ENCODE data around the gene AXL. TPM values are rescaled to one million over a fixed set of nuclear protein-coding genes. Genes with fewer than 3 reads are reported as not detected.

The AXL gene
- total and polyA plus RNA-seq, 2 of the 13 experiments (the other 11 are each of a cell fraction or from before 2014, with no cell fraction given): 0.71 to 5.9 TPM

GRCh38 chr19:41309180-41310032 lies 90.4 kb downstream of the AXL start:
- ChIA-PET POLR2A (interaction anchor here (1.2 to 5.3 kb wide), 6 partner anchors 11 to 105 kb away, joined by 4 to 55 read pairs (median 8); partner anchors contain the start of genes HNRNPUL1 and TGFB1), CTCF (ENCODE audit: low intra/inter-chr PET ratio, low total read pairs) (interaction anchor here (0.7 to 1.5 kb wide), 4 partner anchors 43 to 183 kb away, joined by 3 to 6 read pairs (median 4); no protein-coding TSS in a partner anchor)
- peak overlapping the region; percentile 91 for H3K27ac ChIP-seq (ENCODE audit: extremely low read length, insufficient read depth, low read length)
- peaks cover 28% of the 10 kb centered on the region for H3K4me1 ChIP-seq (ENCODE audit: insufficient read depth, low read length)
- ATAC-seq: peak; percentile 21
- no peaks in the 10 kb centered on the region for H3K27me3 ChIP-seq (ENCODE audit: control insufficient read depth in 1 of 2, insufficient read depth in 2 of 2, low read length in 2 of 2)
- H3K9ac ChIP-seq (ENCODE audit: insufficient read depth, low read depth, low read length): peak overlapping the region; percentile 90
- peak overlapping the region; percentile 84 for H3K4me2 ChIP-seq (ENCODE audit: low read depth, low read length)
- BruUV-seq (replicated peaks): TSS peak; percentile 77
- no peak for DNase-seq (ENCODE audit: low spot score)
- peaks cover 25% of the 10 kb centered on the region for H3K79me2 ChIP-seq (ENCODE audit: insufficient read depth, low read length)
- H4K20me1 ChIP-seq (ENCODE audit: insufficient read depth, low read length): no peaks in the 10 kb centered on the region
- H3K9me3 ChIP-seq (ENCODE audit: low read length): no peaks in the 10 kb centered on the region
- in situ Hi-C loops (cut with HindIII; ENCODE audit: extremely low pct_ligation_motif_present, low pct_unique_long_range_greater_than_20kb) (loop anchor here (5.0 kb wide), 2 partner anchors 42 to 43 kb away; partner anchors contain the start of gene TGFB1), intact Hi-C loops (cut with micrococcal nuclease; ENCODE audit: unreplicated experiment) (loop anchor here (2.0 kb wide), 1 partner anchor 47 kb away; no protein-coding TSS in a partner anchor)
- FAIRE-seq: peak; percentile 12
- peaks cover 27 to 44% of the 10 kb centered on the region in 2 experiments for H3K36me3 ChIP-seq (replicated peaks in 1 of 2; ENCODE audit: control insufficient read depth in 1 of 2, insufficient read depth in 2 of 2, low read length in 2 of 2)
- H3K4me3 ChIP-seq (replicated peaks in 1 of 3; ENCODE audit: insufficient read depth in 1 of 3, low read depth in 2 of 3, low read length in 3 of 3): peak overlapping the region; percentile 72 to 90 (median 85)
- no peak overlapping the region for H2AFZ ChIP-seq (ENCODE audit: low read length)
- 29% methylated on average over 26 of the region's 26 CpGs for WGBS (ENCODE audit: low lambda C conversion rate)
- TF ChIP-seq SRSF1 (optimal IDR thresholded peaks at IDR 0.05; ENCODE audit: low read depth, low read length) (peak; percentile 11), THAP8 (CRISPR knock-in tag; IDR thresholded peaks at IDR 0.05; ENCODE audit: borderline replicate concordance) (no peak), HCFC1 (IDR thresholded peaks at IDR 0.05; ENCODE audit: low read depth, low read length) (no peak), ZNF775 (CRISPR knock-in tag; IDR thresholded peaks at IDR 0.05; ENCODE audit: borderline replicate concordance) (0 out of 2 replicates have a peak, but pooled peaks have one; percentile 1), ZNF552 (CRISPR knock-in tag; IDR thresholded peaks at IDR 0.05; ENCODE audit: borderline replicate concordance) (no peak), PAWR (CRISPR knock-in tag; IDR thresholded peaks at IDR 0.05; ENCODE audit: borderline replicate concordance) (no peak), MYC (CRISPR knock-in tag; IDR thresholded peaks at IDR 0.05; ENCODE audit: borderline replicate concordance) (no peak), NR2F2 (IDR thresholded peaks at IDR 0.05; ENCODE audit: borderline replicate concordance, low read depth) (peak; percentile 5; the same call in 1 of the 2 replicates), ZNF205 (CRISPR knock-in tag; IDR thresholded peaks at IDR 0.05) (no peak), ZBTB42 (CRISPR knock-in tag; IDR thresholded peaks at IDR 0.05) (0 out of 2 replicates have a peak, but pooled peaks have one; percentile 46), ZNF530 (CRISPR knock-in tag; IDR thresholded peaks at IDR 0.05; ENCODE audit: low read depth) (no peak), KLF9 (CRISPR knock-in tag; IDR thresholded peaks at IDR 0.05; ENCODE audit: low read depth) (no peak), ZSCAN29 (CRISPR knock-in tag; conservative IDR thresholded peaks at IDR 0.05) (0 out of 2 replicates have a peak, but pooled peaks have one; percentile 11), ONECUT2 (CRISPR knock-in tag; IDR thresholded peaks at IDR 0.05) (no peak), PITX1 (CRISPR knock-in tag; IDR thresholded peaks at IDR 0.05) (no peak), ZBTB46 (CRISPR knock-in tag; IDR thresholded peaks at IDR 0.05; ENCODE audit: borderline replicate concordance) (no peak), REXO4 (CRISPR knock-in tag; IDR thresholded peaks at IDR 0.05; ENCODE audit: borderline replicate concordance) (no peak), ZFY (CRISPR knock-in tag; IDR thresholded peaks at IDR 0.05) (no peak), SMYD3 (CRISPR knock-in tag; IDR thresholded peaks at IDR 0.05) (no peak), CC2D1A (CRISPR knock-in tag; IDR thresholded peaks at IDR 0.05) (no peak)

Data from HepG2 (cell line).